Measurements from ENCODE around the gene PGLYRP3.

DNA sequence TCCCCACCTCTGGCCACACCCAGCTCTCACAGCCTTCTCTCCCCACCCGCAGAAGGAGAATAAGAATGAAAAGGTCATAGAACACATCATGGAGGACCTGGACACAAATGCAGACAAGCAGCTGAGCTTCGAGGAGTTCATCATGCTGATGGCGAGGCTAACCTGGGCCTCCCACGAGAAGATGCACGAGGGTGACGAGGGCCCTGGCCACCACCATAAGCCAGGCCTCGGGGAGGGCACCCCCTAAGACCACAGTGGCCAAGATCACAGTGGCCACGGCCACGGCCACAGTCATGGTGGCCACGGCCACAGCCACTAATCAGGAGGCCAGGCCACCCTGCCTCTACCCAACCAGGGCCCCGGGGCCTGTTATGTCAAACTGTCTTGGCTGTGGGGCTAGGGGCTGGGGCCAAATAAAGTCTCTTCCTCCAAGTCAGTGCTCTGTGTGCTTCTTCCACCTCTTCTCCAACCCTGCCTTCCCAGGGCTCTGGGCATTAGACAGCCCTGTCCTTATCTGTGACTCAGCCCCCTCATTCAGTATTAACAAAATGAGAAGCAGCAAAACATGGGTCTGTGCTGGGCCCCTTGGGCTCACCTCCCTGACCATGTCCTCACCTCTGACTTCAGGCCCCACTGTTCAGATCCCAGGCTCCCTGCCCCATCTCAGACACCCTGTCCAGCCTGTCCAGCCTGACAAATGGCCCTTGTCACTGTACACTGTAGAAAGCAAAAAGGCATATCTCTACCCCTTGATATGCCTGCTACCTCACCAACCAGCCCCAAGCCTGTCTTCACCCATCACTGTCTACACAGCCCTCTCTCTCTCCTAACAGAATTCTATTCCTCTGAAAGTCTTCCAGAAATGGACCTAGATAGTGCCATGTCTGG lies 48.1 kb upstream of the PGLYRP3 start:
- TF ChIP-seq EZH2 (IDR thresholded peaks at IDR 0.05; ENCODE audit: borderline replicate concordance, insufficient read depth, low read length, poor library complexity, severe bottlenecking) (no peak), POLR2AphosphoS5 (IDR thresholded peaks at IDR 0.05) (no peak), SMC3 (conservative IDR thresholded peaks at IDR 0.05; ENCODE audit: poor library complexity) (no peak), TAF1 (IDR thresholded peaks at IDR 0.05; ENCODE audit: low read depth) (no peak)
- TF ChIP-seq, protein P1, sequence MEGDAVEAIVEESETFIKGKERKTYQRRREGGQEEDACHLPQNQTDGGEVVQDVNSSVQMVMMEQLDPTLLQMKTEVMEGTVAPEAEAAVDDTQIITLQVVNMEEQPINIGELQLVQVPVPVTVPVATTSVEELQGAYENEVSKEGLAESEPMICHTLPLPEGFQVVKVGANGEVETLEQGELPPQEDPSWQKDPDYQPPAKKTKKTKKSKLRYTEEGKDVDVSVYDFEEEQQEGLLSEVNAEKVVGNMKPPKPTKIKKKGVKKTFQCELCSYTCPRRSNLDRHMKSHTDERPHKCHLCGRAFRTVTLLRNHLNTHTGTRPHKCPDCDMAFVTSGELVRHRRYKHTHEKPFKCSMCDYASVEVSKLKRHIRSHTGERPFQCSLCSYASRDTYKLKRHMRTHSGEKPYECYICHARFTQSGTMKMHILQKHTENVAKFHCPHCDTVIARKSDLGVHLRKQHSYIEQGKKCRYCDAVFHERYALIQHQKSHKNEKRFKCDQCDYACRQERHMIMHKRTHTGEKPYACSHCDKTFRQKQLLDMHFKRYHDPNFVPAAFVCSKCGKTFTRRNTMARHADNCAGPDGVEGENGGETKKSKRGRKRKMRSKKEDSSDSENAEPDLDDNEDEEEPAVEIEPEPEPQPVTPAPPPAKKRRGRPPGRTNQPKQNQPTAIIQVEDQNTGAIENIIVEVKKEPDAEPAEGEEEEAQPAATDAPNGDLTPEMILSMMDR (IDR thresholded peaks at IDR 0.05; ENCODE audit: poor library complexity, severe bottlenecking): no peak
